Midbrain (tissue), 1 donor: ENCODE results near the gene KLK8.
A peak's percentile ranks its signal among the peaks of the same experiment; 100 is the strongest.
"Not testable (repeated sequence)": the region's sequence is repeated elsewhere in the genome, so short reads cannot be mapped to it uniquely, and the experiment has no call there.

ENCODE experiments used
- DNase-seq: peaks from one replicate; lab custom pipeline; 2025; lab: John Stamatoyannopoulos, UW

KLK8 gene

DNA sequence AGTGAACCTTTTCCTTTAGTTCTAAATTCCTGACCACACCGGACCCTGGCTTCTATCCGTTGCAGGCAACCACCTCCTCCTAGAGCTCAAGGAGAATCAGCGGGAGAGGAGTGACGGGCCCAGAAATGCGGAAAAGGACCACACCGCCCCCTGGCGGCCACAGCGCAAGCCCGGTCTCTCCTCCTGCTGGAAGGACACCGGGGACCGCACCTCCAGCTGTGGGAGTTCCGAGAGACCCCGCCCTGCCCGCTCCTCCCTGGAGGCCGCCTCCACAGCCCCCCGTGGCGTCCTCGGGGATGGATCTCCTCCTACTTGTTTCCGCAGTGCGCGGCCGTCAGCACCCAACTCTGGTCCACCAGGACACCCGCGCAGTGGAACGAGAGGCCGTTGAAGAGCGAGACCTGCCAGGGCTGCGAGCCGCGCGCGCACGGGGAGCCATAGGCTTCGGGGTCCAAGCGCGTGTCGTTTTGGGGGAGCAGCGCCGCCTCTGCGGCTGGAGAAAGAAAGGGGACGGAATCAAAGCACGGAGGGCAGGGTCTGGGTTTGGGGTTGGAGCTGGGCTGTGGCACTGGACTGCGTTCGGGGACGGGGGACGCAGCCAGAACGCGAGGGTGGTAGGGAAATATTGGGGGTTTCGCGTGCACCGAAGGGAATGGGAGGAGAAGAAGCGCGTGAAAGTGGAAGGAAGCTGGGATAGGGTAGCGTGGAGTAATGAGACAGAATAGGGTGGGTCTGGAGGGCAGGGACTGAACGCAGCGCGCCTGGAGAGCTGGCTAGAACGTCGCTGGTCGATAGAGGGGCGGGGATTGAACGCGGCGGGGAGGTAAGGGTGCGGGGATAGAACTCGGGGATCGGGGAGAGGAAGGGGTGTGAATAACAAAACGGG lies 15.6 kb upstream of the KLK8 start:
- DNase-seq, result peak; percentile 76

DNA sequence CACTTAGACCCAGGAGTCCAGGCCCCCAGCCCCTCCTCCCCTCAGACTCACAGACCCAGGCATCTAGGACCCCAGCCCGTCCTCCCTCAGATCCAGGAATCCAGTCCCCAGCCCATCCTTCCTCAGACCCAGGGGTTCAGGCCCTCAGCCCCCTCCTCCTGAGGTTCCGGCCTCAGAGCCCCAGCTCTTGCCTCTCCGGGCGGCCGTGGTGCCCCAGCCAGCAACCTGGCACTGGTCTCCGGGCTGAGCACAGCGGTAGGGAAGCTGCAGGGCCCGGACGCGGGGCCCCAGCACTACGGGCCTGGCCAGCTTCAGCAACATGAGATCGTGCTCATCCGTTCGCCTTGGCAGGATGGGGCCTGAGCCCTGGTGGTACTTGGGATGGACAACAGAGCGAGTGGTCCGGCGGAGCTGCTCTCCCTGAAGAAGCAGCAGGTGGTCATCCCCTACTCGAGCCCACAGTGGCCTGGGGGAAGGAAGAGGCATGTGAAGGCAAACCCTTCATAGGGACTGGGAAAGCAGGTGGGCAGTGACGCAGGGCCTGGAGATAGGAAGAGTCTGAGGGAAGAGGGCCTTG lies 14.4 kb upstream of the KLK8 start:
- no peak for DNase-seq

DNA sequence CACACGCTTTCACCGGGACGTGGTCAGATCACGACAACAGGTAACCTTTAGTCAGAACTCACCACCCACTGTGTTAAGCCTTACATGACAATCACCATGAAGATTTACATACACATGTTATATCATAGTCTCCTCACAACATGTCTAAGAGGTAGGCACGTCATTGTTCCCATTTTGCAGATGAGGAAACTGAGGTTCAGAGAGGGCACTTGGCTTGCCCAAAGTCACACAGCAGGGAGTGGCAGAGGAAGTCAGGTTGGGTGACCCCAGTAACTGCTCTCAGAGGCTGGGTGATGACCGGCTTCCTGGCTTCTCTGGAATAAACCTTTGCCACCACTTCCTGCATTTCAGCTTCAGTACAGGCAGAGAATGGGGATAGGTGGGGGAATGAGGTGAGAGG lies 12.8 kb upstream of the KLK8 start:
- DNase-seq, result no peak

DNA sequence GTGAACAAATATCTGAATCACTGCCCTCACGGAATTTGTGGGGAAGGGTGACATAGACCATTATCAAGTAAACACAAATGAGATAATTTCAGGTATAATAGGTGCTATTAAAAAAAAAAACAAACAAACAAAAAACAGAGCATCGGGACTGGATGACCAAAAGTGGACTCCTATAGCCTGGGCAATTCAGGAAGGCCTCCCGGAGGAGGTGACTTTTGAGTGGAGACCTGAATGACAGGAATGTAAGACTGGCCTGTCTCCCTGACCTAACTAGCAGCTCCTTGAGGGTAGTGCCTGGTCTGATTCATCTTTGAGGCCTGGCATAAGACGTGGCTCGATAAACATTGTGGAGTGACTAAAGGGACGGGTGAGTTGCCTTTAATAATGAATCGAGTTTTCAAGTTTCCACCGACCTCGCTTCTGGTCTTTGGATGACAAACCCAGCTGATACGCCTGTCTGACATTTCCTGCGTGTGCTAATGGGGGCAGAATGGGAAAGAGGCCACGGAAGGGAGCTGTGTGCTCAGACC lies 11.3 kb upstream of the KLK8 start:
- no peak for DNase-seq

DNA sequence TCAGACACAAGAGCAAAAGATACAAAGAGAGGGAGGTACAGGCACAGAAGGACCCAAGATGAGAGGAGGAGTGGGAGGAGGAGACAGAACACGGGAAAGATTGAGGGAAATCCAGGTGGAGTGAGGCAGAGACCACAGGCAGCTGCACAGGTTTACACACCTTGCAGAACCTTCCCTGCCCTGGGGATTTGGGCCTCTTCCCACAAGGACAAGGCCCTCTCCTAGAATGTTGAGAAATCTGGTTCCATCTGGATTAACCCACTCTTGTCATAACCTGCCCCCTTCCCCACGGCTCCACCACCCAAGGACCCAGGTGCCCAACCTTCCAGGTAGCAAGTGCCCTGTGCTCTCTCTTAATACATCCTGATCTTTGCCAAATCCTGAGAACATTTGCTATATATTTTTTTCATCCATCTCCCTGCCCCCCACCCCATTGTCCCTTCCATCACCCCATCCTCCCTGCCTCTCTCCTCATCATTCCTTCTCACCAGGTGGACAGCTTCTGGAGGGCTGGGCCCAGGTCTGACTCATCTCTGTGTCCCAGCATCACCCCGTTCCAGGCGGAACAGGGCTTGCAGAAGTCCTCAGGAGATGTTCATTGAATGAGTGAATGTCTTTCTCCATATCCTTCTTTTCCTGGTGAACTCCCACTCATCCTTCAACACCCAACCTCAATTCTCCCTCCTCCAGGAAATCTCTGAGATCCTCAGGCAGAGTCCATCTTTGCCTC lies 8.8 kb upstream of the KLK8 start:
- no peak for DNase-seq

DNA sequence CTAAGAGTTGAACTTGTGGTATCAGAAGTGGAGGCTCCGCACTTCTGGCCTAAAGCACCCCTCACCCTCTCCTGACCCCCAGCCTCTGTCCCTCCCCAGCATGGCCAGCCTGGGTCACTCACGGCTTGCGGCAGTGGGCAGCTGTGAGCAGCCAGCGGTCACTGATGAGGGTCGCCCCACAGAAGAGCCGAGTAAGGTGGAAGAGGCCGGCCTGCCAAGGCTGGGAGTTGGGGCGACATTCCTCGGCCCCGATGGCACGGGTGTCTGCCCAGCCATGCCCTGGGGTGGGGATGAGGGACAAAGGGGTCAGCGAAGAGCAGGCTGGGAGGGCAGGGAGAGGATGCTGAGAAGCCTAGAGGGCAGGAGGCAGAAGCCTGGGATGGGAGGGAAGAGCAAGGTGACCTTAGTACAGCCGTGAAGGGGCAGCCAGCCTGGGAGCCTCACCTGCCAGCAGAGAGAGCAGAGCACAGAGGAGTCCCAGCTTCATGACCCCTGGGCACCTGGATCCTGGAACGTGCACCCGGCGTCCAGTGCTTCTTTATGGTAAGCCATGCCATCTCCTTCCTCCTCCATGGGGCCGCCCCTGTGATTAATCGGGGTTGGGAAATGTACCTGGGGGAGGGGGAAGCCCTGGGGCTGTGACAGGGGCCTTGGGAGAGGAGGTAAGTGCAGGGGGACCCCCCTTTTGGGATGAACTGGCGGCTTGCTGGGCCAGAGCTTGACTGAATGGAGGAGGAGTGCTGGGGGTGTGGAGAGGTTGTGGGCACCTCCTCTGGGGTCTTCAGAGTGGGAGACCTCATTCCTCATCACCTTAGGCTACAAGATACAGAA lies 7.9 kb upstream of the KLK8 start:
- DNase-seq, result no peak

DNA sequence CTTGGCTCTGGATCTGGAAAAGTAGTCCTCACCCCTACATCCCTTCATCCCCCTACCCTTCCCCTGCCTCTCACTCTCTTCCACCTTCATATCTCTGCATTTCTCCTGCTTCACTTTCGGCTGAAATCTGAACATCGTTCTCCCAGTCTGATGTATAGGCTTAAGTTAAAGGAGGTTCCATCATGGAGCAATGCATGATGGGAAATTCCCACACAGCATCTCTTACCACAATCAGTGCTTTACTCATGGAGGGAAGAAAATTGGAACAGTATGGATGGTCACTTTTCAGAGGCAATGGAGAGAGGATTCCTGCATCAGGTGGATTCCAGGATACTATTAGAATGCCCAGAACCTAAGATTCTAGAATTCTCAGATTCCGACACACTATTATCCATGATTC lies 6.1 kb upstream of the KLK8 start:
- DNase-seq, result no peak

DNA sequence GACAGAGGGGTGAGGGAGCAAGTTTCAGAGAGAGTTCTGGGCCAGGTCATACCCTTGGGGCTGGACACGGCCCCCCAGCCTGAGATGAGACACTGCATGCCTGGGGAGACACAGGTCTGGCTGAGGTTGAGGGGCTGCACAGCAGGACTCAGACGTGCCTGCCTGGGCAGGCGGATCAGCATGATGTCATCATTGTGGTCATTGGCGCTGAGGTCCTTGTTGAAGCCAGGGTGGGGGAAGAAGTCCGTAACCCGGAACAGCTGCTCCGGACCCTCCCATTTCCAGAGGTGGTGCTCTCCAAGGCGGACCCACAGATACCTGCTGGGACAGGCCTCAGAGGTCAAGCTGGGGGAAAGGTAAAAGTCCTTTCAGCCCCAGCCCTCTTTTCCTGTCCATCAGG lies 5.0 kb upstream of the KLK8 start:
- no peak for DNase-seq

DNA sequence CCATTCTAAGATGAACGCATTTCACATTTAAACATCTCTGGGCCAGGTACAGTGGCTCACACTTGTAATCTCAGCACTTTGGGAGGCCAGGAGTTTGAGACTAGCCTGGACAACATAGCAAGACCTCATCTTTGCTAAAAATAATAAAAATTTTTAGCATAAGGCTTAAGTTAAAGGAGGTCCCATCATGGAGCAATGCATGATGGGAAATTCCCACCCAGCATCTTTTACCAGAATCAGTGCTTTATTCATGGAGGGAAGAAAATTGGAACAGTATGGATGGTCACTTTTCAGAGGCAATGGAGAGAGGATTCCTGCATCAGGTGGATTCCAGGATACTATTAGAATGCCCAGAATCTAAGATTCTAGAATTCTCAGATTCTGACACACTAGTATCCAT lies 3.8 kb upstream of the KLK8 start:
- no peak for DNase-seq

DNA sequence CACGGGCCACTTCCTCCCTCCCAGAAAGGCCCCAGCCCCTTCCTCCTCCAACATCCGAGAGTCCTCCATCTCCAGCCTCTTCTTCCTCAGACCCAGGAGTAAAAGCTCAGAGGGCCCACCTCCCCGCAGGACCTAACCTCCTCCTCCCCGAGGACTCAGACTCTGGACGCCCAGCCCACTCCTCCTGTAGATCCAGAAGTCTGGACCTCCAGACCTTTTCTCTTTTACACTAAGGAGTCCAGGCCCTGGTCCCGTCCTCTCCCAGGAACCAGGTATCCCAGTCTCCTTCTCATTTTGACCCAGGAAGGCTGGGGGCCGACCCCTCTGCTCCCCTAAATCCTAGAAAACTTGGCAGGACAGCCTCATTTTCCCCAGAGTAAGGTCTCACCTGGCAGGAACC lies 1.9 kb upstream of the KLK8 start:
- no peak for DNase-seq

DNA sequence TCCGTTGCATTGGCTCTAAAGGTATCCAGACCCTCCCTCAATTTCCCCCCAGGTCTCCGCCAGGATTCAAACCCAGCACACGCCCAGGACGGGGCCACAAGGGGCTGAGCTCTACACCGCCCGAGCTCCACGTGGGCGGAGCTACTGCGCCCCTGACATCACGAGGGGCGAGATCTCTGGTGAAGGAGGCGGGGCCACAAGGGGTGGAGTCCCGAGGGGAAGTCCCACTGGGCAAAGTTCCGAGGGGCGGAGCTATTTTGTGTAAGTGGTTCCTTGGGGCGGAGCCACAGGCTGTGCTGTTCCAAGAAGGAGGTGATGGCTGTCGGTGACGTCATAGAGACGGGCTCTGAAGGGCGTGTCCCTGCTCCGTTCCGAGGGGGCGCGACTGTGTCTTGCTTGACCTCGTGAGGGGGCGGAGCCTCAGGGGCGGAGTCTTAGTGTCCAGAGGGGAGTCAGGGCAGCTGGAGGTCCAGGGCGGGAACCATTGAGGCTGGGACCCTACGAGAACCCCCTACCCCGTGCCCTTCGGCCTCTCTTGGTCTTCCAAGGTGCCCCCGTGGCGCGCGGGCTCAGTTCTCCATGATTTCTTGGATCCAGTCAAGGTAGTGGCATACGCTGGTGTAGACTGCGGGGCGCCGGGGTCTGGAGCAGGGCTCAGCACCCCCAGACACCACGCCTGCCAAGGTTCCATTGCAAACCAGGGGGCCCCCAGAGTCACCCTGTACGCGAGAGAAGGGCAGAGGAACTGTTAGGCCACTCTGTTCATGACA lies 1.3 kb upstream of the KLK8 start:
- no peak for DNase-seq

DNA sequence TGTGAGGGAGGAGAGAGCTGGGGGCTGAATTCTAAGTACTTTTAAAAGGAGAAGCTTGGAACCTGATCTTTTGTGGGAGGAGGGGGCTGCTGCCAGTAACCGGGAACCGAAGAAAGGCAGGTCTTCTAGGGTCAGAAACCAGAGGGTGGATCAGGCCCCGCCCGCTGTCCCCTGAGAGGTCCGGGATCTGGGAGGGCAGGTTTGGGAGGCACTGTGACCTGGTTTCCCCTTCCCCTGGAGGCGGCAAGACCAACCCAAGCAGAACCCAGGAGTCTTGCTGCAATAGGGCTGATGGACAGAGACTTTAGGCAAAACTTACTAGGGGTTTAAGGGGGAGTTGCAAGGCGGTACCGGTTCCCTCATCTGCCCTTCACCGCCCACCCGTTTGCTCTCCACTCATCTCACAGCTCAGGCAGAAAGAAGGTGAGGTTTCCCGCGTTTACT lies 707 bp upstream of the KLK8 start:
- DNase-seq, result no peak

DNA sequence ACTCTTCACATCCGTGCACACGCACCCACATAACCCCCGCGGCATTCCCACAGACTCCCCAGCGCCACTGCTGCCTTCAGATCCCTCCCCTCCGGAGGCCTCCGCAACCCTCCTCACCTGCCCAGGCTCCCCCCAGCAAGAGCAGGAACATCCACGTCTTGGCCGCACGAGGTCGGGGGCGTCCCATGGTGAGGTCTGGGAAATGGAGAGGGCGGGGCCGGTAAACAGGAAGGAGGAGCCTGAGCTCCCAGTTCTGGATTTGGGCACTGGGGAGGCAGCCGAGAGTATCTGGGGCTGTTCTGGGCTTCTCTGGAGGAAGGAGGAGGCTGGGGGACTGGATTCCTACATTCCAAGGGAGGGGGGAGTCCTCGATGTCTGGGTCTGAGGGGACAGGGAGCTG lies 423 bp downstream of the KLK8 start:
- no peak for DNase-seq

DNA sequence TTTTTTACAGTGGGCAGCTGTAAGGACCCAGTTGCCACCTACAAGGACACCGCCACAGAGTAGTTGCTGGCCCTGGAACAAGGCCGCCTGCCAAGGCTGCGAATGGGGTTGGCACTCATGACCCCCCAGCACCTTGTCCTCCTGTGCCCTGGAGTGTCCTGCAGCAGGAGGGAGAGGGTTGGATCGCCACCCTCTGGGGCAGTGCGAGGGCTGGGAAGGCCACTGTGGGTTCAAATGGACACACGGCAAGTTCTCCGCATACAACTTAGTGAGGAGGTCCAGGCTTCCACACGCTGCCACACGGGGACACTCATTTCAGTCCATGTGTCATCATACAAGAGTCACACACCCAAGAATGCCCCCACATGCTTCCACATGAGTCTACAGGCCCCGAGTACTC lies 978 bp downstream of the KLK8 start:
- no peak for DNase-seq

DNA sequence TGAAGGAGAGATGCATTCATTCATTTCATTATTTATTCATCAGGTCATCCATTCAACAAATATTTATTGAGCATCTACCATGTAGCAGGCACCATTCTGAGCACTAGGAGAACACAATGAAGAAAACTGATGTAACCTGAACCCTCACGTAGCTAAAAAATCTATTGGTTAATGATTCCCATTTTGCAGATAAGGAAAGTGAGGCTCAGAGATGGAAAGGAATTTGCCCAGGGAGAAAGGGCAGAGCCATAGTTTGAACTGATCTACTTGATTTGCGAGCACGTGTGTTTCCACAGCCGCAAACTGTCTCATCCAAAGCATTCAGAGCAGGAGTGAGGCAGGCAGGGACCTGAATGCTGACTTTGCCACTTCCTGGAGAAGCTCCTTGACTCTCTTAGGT lies 2.7 kb downstream of the KLK8 start:
- DNase-seq, result no peak

DNA sequence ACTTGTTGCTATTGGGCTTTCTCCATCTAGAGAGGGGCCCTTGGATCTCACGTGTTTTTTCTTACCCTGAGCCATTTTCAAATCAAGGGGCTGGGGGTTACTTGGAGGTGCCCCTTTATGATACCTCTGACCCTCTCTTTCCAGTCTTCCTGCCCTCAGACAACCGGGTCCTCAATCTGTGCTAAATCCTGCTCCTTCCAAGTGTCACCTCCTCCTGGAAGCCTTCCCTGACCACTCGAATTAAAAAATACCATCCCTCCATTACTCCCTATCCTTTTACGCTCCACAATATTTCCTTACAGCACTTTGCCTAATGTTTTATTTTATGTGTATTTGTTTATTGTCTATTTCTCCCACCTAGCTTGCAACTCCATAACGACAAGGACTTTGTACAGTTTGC lies 3.3 kb downstream of the KLK8 start:
- DNase-seq, result no peak

DNA sequence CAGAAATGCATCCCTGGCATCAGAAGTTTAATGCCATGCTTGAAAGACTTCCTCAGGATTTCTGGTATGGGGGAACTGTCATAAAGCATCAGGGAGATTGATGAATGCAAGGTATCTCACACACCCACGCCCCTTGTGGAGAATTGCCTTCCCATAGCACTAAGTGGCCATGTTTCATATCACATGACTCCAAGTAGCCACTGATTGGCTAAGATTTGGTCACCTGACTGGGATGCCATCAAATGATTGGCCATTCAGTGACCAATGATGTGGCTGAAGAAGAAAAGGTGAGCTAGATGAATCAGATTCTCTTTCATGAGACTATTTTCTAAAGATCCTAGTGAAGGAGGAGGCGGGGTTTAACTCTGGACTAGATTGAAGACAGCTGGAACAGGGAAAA lies 7.3 kb downstream of the KLK8 start:
- no peak for DNase-seq

DNA sequence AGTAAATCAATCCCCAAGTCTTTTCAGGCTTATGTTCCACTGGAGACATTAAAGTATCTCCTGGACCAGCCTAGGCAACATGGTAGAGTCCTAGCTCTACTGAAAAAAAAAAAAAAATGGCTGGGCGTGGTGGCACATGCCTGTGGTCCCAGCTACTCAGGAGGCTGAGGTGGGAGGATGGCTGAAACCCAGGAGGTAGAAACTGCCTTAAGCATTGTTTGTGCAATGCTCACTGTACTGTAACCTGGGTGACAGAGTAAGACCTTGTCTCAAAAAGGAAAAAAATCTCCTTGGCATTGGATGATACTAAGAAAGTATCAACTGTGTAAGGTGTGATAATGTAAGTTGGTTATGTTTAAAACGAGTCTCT lies 8.8 kb downstream of the KLK8 start:
- no peak for DNase-seq

DNA sequence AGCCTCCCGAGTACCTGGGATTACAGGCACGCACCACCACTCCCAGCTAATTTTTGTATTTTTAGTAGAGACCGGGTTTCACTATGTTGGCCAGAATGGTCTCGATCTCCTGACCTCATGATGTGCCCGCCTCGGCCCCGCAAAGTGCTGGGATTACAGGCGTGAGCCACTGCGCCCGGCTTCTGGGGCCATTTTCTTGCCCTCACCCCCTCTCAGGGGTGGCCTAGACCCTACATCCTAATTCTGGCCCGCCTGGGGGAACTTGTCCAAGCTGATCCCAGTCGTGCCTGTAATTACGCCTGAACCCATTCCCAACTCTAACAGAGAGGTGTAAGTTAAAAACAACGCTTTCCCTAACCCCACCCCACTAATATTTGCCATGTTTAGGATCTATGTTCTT lies 17.0 kb downstream of the KLK8 start:
- not testable (repeated sequence) for DNase-seq

DNA sequence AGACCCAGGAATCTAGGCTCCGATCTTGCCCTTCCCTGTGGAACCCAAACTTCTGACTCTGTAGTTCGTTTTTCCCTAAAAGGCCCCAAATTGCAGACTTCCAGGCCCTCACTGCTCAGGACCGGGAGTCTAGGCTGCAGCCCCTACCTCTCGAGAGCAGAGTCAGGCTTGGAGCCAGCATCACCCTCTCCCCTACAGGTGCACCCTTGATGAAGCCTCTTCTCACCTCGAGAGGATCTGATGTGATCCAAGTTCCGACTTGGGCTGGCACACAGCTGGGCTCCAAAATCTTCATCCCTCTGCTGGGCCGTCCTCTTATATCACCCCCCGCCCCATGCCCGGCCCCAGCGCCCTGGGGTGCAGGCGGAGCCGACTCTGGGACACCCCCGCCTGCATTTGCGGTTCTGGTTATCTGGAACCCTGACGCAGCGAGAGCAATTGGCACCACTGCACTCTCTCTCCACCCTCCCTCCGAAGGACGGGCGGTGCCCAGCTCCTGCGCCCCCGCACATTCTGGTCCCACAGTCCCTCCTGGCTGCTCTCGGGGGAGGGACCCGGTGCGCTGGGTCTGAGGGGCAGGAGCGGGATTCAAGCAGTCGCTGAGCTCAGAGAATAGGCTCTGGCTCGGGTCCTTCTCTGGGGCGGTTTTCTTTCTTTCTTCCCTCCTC lies 17.6 kb downstream of the KLK8 start, which contains the start of gene KLK7:
TSS of gene KLK7 (minus strand) at position 293 of the 668 bp plus-strand sequence. CDS start 1,518 bp downstream, outside the sequence.
- DNase-seq, result no peak

DNA sequence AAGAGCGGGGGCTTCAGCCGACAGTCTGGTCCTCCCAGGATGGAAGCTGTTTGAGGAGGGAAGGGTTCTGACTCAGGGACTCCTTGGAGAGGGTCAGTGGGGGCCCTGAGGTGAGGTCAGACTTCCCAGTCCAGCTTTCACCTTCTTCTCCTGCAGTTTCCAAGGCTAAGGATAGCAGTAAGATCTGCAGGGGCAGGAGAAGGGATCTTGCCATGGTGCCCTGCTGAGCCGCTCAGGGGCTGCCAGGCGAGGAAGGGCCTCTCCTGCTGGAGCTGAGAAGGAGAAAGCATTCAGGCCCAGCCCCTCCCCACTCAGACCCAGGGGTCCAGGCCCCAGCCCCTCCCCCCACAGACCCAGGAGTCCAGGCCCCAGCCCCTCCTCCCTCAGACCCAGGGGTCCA lies 19.2 kb downstream of the KLK8 start:
- no peak for DNase-seq
